Epithelial cell of esophagus (primary cell): Measurements from ENCODE around the gene IQGAP1.
A peak's percentile ranks its signal among the peaks of the same experiment; 100 is the strongest.

ENCODE experiments used
- DNase-seq: peaks from one replicate; pipeline ENCODE4 v3.0.0; 2010; ENCODE audit warnings: low read depth
- H3K4me3 ChIP-seq: 2 replicates; pipeline ENCODE4 v1.5.1; 2011; ENCODE audit warnings: mild to moderate bottlenecking, low read length, control low read depth
- CTCF ChIP-seq: IDR thresholded peaks from 2 replicates; pipeline ENCODE4 v1.5.1; 2011; ENCODE audit warnings: low read depth, mild to moderate bottlenecking, low read length, control low read depth, inconsistent platforms; ENCODE audit not compliant: insufficient read depth; ENCODE audit errors: missing control alignments

The IQGAP1 gene

DNA sequence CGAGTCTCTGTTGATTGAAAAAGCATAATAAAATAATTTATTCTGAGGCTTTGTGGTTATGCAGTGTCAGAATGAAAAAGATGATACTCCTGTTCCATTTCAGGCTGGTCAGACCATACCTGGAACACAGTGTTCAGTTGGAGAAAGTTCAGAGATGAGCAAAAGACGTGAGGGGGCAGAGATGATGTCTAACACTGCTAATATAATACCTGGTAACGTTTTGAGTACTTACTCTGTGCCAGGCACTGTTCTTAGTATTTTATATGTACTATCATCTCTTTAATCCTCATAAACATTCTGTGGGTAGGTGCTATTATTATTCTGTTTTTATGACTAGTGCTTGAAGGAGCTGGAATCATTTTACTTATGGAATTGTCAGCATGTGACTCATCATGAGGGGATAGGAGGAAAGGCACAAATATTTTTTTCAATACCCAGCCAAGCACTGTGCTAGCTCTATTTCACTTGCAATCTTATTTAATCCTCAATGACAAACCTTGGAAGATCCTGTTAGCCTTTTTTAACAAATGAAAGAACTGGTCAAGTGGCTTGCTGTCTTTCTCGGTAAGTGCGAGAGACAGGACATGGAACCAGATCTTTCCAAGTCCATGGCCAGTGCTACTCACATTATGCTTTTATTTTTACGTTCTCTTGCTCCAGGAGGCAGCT, 31.8 kb downstream of the IQGAP1 start:
- no peak for TF ChIP-seq CTCF
- no peak overlapping the region for H3K4me3 ChIP-seq
- peak; percentile 77 for DNase-seq

- no peak for DNase-seq
- no peak overlapping the region for H3K4me3 ChIP-seq
- TF ChIP-seq CTCF = no peak
These were observed 32.4 kb downstream of the IQGAP1 start for GRCh38 chr15:90420451-90420850.

- DNase-seq = no peak
- no peak for TF ChIP-seq CTCF
- H3K4me3 ChIP-seq = no peak overlapping the region
These were observed 33.5 kb downstream of the IQGAP1 start for GRCh38 chr15:90421527-90421926.

GRCh38 chr15:90422043-90422442, 34.0 kb downstream of the IQGAP1 start:
- no peak overlapping the region for H3K4me3 ChIP-seq
- DNase-seq = no peak
- no peak for TF ChIP-seq CTCF

DNA sequence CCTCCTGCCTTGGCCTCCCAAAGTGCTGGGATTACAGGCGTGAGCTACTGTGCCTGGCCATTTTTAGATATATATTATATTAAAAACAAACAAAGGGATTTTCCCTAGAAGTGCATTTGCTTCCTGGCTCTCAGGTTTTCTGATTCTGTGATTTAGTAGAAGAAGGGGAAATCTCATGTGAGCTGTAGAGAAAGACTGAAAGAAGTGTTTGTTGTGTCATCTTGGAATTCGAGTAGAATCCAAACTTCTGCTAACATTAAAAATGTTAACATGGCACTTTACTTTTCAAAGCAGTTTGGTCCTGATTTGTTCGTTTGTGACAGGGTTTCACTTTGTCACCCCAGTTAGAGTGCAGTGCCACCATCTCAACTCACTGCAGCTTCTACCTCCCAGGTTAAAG, 34.9 kb downstream of the IQGAP1 start:
- TF ChIP-seq CTCF = no peak
- H3K4me3 ChIP-seq = no peak overlapping the region
- DNase-seq = no peak

GRCh38 chr15:90423801-90424319, 35.8 kb downstream of the IQGAP1 start:
- TF ChIP-seq CTCF = no peak
- no peak overlapping the region for H3K4me3 ChIP-seq
- no peak for DNase-seq

DNA sequence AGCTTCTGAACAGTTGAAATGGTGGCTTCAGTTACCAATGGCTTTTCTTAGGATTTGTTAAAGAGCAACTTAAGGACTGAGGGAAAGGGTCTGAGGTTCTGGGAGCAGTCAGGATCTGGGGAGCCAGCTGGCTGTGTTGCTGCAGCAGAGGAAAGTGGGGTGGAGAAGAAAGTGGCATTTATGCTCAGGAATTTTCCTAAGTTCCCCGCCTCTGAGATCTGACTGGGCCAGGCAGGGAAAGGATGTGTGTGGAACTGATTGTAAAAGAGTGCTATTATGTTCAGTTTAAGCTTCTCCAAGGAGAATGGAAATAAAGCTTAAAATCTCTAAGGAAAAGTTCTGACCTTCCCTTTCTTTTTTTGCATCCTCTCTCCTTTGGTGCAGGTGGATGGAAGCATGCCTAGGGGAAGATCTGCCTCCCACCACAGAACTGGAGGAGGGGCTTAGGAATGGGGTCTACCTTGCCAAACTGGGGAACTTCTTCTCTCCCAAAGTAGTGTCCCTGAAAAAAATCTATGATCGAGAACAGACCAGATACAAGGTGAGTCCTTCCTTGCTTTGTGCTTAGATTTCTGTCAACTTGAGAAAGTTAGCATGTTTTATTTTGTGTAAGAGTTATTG, 37.8 kb downstream of the IQGAP1 start:
- no peak for DNase-seq
- H3K4me3 ChIP-seq = no peak overlapping the region
- TF ChIP-seq CTCF = no peak
